ENCODE data around the gene MMP28.

DNA sequence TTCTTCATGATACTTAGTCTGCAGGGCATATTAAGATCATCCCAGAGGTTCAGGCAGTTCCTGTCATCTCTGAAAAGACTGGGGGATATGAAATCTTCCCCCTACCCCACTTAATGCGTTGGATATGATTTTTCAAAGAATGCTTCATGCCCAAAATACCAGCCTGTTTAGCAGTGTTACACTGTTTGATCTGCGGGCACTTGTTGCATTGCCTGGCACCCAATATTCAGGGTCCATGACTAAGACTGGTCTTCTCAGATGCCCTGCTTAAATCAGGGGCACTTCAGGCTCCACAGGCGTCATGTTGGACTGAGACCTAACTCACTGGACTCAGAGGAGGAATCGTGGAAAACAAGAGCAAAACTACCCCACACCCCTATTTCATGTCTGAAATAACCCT is 70.4 kb downstream of the MMP28 start:
- TF ChIP-seq, protein P1, sequence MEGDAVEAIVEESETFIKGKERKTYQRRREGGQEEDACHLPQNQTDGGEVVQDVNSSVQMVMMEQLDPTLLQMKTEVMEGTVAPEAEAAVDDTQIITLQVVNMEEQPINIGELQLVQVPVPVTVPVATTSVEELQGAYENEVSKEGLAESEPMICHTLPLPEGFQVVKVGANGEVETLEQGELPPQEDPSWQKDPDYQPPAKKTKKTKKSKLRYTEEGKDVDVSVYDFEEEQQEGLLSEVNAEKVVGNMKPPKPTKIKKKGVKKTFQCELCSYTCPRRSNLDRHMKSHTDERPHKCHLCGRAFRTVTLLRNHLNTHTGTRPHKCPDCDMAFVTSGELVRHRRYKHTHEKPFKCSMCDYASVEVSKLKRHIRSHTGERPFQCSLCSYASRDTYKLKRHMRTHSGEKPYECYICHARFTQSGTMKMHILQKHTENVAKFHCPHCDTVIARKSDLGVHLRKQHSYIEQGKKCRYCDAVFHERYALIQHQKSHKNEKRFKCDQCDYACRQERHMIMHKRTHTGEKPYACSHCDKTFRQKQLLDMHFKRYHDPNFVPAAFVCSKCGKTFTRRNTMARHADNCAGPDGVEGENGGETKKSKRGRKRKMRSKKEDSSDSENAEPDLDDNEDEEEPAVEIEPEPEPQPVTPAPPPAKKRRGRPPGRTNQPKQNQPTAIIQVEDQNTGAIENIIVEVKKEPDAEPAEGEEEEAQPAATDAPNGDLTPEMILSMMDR (IDR thresholded peaks at IDR 0.05), result no peak
- no peak for TF ChIP-seq POLR2A (IDR thresholded peaks at IDR 0.05)

Data from body of pancreas (tissue), 4 donors.